GM21825 (cell line): ENCODE measurements around the gene CPXM1.
"Not testable (repeated sequence)": the region's sequence is repeated elsewhere in the genome, so short reads cannot be mapped to it uniquely, and the experiment has no call there.

Source experiments
- ATAC-seq: cut with Tn5 transposase; IDR thresholded peaks from one replicate; pipeline ENCODE4 v1.9.1; 2021; ENCODE audit warnings: mild to moderate bottlenecking, moderate library complexity; ENCODE audit not compliant: unreplicated experiment

CPXM1 gene

GRCh38 chr20:2822073-2822472 is 21.6 kb upstream of the CPXM1 start:
- ATAC-seq: no peak

- no peak for ATAC-seq
Observed at GRCh38 chr20:2820896-2821869, 20.8 kb upstream of the CPXM1 start.

- no peak for ATAC-seq
Observed at GRCh38 chr20:2820084-2820895, 19.9 kb upstream of the CPXM1 start.

- no peak for ATAC-seq
Observed at GRCh38 chr20:2817891-2818595, 17.6 kb upstream of the CPXM1 start.

- ATAC-seq: no peak
Observed at GRCh38 chr20:2817341-2817726, 16.9 kb upstream of the CPXM1 start.

GRCh38 chr20:2816583-2817340 is 16.3 kb upstream of the CPXM1 start:
- ATAC-seq: no peak

- ATAC-seq: no peak
Observed at GRCh38 chr20:2816030-2816582, 15.7 kb upstream of the CPXM1 start, which contains the start of gene TMEM239. Gene TMEM239 (plus strand): TSS chr20:2816364. CDS start chr20:2816555, 191 bp downstream.

GRCh38 chr20:2815242-2815900 is 14.9 kb upstream of the CPXM1 start:
- ATAC-seq: no peak

- ATAC-seq: no peak
Observed at GRCh38 chr20:2814587-2815051, 14.2 kb upstream of the CPXM1 start, which contains the start of gene C20orf141. Gene C20orf141 (plus strand): TSS chr20:2814987. CDS start chr20:2815185, 198 bp downstream.

- no peak for ATAC-seq
Observed at GRCh38 chr20:2814076-2814475, 13.6 kb upstream of the CPXM1 start.

GRCh38 chr20:2812189-2812588 is 11.8 kb upstream of the CPXM1 start:
- ATAC-seq: no peak

GRCh38 chr20:2809690-2810089 is 9.3 kb upstream of the CPXM1 start:
- ATAC-seq: no peak

GRCh38 chr20:2807929-2808328 is 7.5 kb upstream of the CPXM1 start:
- ATAC-seq: not testable (repeated sequence)

- no peak for ATAC-seq
Observed at GRCh38 chr20:2807019-2807418, 6.6 kb upstream of the CPXM1 start.

GRCh38 chr20:2806351-2806701 is 5.9 kb upstream of the CPXM1 start:
- ATAC-seq: no peak

GRCh38 chr20:2805689-2806350 is 5.4 kb upstream of the CPXM1 start:
- no peak for ATAC-seq

- ATAC-seq: no peak
Observed at GRCh38 chr20:2804852-2805688, 4.6 kb upstream of the CPXM1 start.
